Left hindlimb (tissue), 1 donor: ENCODE measurements around the gene PRPF6.
"Not testable (repeated sequence)": the region's sequence is repeated elsewhere in the genome, so short reads cannot be mapped to it uniquely, and the experiment has no call there.

Experiments used
- DNase-seq: peaks from one replicate; pipeline ENCODE4 v3.0.0-alpha.2; 2018

Gene PRPF6

DNA sequence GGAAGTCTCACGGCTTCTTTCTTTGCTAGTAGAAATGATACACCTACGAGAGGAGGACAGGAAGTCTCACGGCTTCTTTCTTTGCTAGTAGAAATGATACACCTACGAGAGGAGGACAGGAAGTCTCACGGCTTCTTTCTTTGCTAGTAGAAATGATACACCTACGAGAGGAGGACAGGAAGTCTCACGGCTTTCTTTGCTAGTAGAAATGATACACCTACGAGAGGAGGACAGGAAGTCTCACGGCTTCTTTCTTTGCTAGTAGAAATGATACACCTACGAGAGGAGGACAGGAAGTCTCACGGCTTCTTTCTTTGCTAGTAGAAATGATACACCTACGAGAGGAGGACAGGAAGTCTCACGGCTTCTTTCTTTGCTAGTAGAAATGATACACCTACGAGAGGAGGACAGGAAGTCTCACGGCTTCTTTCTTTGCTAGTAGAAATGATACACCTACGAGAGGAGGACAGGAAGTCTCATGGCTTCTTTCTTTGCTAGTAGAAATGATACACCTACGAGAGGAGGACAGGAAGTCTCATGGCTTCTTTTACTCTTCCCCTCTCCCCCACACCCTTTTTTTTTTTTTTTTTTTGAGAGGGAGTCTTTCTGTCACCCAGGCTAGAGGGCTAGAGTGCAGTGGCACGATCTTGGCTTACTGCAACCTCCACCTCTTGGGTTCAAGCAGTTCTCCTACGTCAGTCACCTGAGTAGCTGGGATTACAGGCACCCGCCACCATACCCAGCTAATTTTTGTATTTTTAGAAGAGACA, 31.6 kb downstream of the PRPF6 start:
- DNase-seq = not testable (repeated sequence)

GRCh38 chr20:64015635-64016034, 34.7 kb downstream of the PRPF6 start:
- no peak for DNase-seq

DNA sequence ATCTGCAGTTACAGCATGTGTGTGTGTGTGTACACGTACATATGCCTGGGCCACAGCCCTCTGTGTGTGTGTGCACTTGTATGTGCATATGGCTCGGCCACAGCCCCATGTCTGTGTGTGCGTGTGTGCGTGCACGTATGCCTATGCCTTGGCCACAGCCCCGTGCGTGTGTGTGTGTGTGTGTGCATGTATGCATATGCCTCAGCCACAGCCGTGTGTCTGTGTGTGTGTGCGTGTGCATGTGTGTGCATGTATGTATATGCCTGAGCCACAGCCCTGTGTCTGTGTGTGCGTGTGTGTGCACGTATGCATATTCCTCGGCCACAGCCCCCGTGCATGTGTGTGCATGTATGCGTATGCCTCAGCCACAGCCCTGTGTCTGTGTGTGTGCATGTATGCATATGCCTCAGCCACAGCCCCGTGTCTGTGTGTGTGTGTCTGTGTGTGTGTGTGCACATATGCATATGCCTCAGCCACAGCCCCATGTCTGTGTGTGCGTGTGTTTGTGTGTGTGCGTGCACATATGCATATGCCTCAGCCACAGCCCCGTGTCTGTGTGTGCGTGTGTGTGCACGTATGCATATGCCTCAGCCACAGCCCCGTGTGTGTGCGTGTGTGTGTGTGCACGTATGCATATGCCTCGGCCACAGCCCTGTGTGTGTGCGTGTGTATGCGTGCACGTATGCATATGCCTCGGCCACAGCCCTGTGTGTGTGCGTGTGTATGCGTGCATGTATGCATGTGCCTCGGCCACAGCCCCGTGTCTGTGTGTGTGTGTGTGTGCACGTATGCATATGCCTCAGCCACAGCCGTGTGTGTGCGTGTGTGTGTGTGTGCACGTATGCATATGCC, 40.4 kb downstream of the PRPF6 start:
- DNase-seq = no peak

GRCh38 chr20:64022671-64023360, 41.9 kb downstream of the PRPF6 start:
- no peak for DNase-seq

DNA sequence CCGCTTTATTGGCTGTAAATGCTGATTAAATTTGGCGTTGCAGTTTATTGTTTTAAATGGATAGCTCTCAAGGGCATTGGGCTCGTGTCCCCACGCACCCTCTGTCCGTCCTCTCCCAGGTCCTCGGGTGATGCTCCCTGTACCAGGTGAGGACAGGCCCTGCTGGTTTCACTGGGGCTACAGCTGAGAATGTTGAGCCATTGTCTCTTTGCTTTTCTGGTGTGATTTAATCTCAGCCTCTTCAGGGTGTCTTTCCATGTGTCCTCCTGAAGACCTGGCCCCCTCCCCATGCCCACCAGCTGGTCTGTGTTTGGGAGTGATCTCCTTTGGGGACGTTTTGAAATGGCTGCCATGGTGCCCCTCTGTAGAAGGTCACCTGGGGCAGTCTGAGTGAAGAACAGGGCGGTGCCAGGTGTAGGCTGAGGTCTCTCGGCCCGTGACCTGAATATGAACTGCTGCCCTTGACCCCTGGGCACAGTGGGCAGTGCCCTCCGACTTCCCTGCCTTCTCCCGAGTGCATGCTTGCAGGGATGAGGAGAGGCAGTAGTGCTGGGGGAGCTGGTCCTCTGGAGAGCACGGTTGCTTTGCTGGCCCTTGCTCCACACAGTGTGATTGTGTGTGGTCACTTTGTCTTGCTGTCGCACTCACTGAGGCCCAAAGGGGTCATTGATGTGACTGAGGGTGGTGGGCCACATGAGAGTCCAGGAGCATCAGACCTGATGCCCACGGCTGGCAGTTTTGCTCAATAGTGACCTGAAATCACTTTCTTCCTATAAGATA, 42.6 kb downstream of the PRPF6 start:
- DNase-seq = no peak

- DNase-seq = no peak
Measured at GRCh38 chr20:64024141-64024990, 43.4 kb downstream of the PRPF6 start.

- no peak for DNase-seq
Measured at GRCh38 chr20:64025101-64025825, 44.3 kb downstream of the PRPF6 start.

DNA sequence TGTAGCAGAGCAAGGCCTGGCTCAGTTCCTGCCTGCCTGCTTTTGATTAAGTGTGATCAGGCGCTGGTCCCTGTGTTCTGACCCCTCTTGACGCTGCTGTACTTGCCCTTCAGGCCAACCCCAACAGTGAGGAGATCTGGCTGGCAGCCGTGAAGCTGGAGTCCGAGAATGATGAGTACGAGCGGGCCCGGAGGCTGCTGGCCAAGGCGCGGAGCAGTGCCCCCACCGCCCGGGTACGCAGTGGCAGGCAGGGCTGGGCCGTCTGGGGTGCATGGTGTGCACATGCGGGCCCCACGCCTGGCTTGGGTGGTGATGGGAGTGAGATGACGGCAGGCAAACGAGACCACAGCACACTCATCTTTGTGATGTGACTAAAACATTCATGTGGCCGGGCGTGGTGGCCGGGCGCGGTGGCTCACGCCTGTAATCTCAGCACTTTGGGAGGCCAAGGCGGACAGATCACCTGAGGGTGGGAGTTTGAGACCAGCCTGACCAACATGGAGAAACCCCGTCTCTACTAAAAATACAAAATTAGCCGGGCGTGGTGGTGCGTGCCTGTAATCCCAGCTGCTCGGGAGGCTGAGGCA, 45.0 kb downstream of the PRPF6 start:
- DNase-seq = no peak

GRCh38 chr20:64027981-64028685, 47.2 kb downstream of the PRPF6 start:
- no peak for DNase-seq

GRCh38 chr20:64029293-64030117, 48.6 kb downstream of the PRPF6 start:
- no peak for DNase-seq

DNA sequence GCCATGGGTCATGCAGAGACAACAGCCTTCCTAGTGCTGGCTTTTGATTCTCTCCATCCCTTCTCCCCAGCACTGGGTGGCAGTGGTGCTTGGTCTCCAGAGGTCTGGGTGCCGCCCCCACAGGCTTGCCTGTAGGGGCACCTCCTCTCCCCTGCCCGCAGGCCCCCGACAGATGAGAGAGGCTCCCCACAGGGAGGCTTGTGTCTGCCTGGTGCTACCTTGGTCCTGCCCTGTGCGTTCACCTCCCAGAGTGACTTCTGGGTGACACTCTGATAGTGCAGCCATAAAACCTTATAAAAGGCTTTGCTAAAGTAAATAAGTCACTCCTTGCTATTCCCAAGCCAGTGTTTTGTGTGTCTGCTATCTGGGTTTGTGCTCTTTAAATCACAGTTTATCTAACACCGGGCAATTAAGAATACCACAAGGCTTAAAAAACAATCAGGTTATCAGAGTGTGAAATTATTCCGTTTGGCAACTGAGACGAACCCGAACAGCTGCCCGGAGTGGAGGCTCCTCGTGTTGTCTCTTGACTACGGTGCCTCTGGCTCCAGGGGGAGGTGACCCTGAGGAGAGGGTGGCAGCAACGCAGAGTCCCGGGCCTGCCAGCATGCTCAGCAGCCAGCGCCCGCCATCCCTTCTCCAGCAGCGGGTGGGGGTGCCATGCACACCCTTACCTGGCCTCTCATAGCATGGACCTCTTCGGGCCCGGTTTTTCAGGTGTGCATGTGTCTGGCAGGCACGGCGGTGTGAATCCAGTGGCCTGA, 49.6 kb downstream of the PRPF6 start:
- DNase-seq = no peak

GRCh38 chr20:64031822-64032314, 50.9 kb downstream of the PRPF6 start:
- no peak for DNase-seq

- DNase-seq = no peak
Measured at GRCh38 chr20:64032706-64033624, 52.0 kb downstream of the PRPF6 start.

DNA sequence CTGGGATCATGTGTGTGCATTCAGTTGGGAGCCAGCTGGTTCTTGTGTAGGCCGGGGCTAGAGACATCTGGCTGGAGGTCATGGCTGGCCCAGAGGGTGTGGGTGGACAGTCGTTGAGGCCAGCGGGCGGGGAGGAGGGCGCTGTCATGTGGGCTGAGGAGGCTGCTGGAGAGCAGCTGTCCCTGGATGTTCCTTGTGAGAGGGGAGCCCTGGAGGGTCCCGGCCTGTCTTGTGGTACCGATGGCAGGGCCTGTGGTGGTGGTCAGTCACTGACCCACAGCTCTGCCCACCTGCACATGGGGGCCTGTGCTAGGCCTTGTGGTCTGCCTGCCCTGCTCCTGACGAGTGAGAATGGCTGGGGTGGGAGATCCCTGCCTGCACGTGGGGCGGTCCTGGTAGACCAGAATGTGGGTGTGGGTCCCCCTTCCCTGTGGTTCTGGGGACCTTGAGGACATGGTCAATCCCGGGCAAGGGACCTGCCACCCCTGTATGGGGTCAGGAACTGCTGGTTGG, 53.1 kb downstream of the PRPF6 start:
- DNase-seq = no peak

DNA sequence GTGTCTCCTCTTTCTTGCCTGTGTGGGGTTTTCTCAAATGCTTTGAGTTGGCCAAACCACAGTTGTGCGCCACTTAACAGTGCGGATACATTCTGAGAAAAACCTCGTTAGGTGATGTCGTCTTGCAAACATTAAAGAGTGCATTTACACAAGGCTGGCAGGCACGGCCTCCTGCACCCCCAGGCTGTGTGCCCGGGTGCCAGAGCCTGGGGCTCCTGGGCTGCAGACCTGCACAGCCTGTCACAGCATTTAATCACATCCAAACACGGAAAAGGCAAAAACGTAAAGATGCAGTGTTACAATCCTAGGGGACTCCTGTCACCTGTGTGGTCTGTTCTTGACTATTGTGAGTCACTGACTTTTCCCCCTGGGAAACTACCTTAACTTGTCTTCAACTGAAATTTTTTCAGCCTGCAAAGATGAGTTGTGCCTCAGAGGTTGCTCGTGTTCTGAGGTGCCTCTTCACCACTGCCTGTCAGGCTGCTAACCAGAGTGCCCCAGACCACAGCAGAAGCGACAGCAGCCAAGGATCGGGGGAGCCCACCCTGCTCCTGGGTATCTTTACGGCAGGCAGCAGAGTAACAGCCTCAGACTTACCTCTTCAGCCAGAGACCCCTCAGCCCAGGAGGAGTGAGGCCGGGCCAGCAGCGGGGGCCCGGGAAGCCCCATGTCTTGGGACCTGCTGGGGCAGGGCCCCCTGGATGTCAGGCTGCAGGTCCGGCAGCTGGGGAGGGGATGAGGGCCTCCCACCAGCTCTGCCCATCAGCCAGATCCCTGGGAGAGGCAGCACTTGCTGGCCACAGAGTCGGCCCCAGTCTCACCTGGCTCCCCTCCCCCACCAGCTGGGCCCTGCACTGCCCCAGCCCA, 54.4 kb downstream of the PRPF6 start:
- no peak for DNase-seq

- DNase-seq = peak; percentile 32
Measured at GRCh38 chr20:64035933-64036345, 55.0 kb downstream of the PRPF6 start, which contains the start of gene C20orf204. C20orf204 (plus strand) TSS chr20:64036182; CDS start chr20:64036324, 142 bp downstream.
